ENCODE results near the gene MPV17L2. TPM values are rescaled to one million over a fixed set of nuclear protein-coding genes. Genes with fewer than 3 reads are reported as not detected.
A peak's percentile ranks its signal among the peaks of the same experiment; 100 is the strongest.

MPV17L2 gene
- total and polyA plus RNA-seq, 2 donors (not counting 3 experiments of a cell fraction or from before 2014, with no cell fraction given) = 13.8 to 27.6 TPM

DNA sequence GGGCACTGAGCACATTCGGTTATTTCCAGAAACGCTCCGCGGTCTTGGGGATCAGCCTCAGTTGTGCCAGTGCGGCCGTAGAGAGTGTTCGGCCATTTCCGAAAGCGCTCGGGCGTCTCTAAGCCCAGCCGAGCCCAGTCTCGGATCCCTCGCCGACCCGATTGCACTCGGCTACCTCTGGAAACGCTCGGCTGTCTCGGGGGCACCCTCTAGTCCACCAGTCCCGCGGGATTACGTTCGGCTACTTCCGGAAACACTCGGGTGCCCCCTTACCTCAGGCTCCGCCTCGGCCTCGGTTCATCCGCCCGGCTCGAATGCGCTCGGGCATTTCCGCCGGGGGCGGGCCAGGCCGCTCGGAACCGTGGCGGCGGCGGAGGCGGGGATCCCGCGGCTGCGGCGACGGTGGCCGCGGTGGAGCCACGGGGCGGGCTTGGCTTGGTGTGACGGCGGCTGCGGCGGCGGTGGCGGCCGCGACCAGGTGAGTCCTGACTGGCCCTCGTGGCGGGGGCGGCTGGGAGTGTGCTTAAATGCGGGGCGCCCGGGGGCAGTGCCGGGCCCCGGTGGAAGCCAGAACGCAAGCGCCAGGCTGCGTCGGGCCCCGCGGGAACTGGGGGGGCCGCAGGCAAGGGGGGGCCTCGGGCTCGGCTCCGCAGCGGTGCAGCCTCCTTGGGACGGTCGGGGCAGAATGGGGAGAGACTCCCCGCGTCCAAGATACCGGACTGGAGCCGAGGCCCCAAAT, 40.0 kb upstream of the MPV17L2 start, which contains the start of gene PIK3R2:
TSS of gene PIK3R2 (plus strand) at position 347 of the 739 bp plus-strand sequence. CDS start 2,717 bp downstream, outside the sequence.
- H3K9me3 ChIP-seq (replicated peaks; ENCODE audit: control insufficient read depth, insufficient read depth, low read length) = no peaks in the 10 kb centered on the region
- H3K9me1 ChIP-seq (replicated peaks; ENCODE audit: control insufficient read depth, extremely low read depth, insufficient read depth, low read length) = no peaks in the 10 kb centered on the region
- ChIA-PET POLR2A (no interaction called here), CTCF (interaction anchor here (0.7 to 3.0 kb wide), 10 partner anchors 11 to 215 kb away, joined by 3 to 55 read pairs (median 4); no protein-coding TSS in a partner anchor)
- FAIRE-seq = peak; percentile 99
- peak within 1 kb of the TSS; percentile 53 to 75 (median 68) for H3K4me3 ChIP-seq (replicated peaks in 1 of 3; ENCODE audit: insufficient read depth in 1 of 3, low read depth in 1 of 3, low read length in 3 of 3)
- peaks cover 23% of the 10 kb centered on the region for H3K4me1 ChIP-seq (ENCODE audit: control insufficient read depth, extremely low read depth, insufficient read depth, low read length)
- no TSS peak for BruUV-seq (replicated peaks)
- TF ChIP-seq MAX (IDR thresholded peaks at IDR 0.05; ENCODE audit: insufficient read depth, insufficient read length) (no peak), POLR2AphosphoS5 (IDR thresholded peaks at IDR 0.05; ENCODE audit: insufficient read depth, low read depth, low read length) (peak; percentile 29)
- H3K9ac ChIP-seq (replicated peaks; ENCODE audit: extremely low read depth, insufficient read depth, low read length) = peak within 1 kb of the TSS; percentile 99
- no peaks in the 10 kb centered on the region for H3K27me3 ChIP-seq (ENCODE audit: control insufficient read depth in 2 of 2, insufficient read depth in 2 of 2, low read length in 2 of 2)
- peaks cover 11% of the 10 kb centered on the region for H3K79me2 ChIP-seq (ENCODE audit: control insufficient read depth, insufficient read depth, low read length)
- H2AFZ ChIP-seq (ENCODE audit: low read depth, low read length) = peak within 1 kb of the TSS; percentile 90
- H3K27ac ChIP-seq (ENCODE audit: insufficient read depth, low read depth, low read length) = peak within 1 kb of the TSS; percentile 88
- peaks cover 0 to 4% of the 10 kb centered on the region in 2 experiments for H3K36me3 ChIP-seq (ENCODE audit: control insufficient read depth in 2 of 2, extremely low read depth in 1 of 2, insufficient read depth in 2 of 2, low read length in 2 of 2)
- intact Hi-C loops (cut with micrococcal nuclease) (loop anchor here (1.0 to 2.0 kb wide), 5 partner anchors 35 to 146 kb away; partner anchors contain the start of genes MPV17L2 and RAB3A), dilution Hi-C loops (cut with MboI; ENCODE audit: extremely low pct_ligation_motif_present, low sequenced_read_pairs) (no loop called here)
- H4K20me1 ChIP-seq (replicated peaks; ENCODE audit: control insufficient read depth, extremely low read depth, insufficient read depth, low read length) = no peaks in the 10 kb centered on the region
- H3K4me2 ChIP-seq (ENCODE audit: insufficient read depth, low read length) = peak within 1 kb of the TSS; percentile 67
- DNase-seq (ENCODE audit: low read depth, low spot score) = peak; percentile 98

DNA sequence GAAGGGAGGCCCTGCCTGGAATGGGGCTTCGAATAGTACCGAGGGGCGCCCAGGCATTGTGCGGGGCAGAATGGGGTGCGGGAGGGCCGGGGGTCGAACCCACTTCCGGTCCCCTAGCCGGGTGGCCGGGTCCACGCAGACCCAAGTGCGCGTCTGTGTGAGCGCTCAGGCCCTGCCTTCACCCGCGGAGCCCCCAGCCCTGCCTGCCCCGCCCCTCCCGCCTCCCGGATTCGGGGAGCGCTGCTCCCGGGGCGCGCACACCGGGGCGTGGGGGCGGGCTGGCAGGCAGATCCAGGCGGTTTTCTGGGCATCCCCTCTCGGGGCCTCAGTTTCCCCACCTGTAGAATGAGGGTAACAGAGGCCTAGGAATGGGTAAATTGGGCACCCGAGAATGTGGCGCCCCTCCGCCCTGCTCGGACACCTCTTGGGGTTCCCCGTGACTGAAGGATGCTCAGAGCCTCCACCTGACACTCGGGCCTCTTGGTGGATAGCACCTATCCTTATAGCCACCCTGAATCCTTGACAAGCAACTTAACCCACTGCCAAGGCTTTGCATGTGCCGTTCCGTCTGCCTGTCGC, 39.4 kb upstream of the MPV17L2 start:
- TF ChIP-seq FOS (IDR thresholded peaks at IDR 0.05; ENCODE audit: borderline replicate concordance, insufficient read depth, low read length) (no peak), MAX (IDR thresholded peaks at IDR 0.05; ENCODE audit: insufficient read depth, insufficient read length) (no peak), JUN (IDR thresholded peaks at IDR 0.05; ENCODE audit: borderline replicate concordance, insufficient read depth, insufficient read length, low read depth) (no peak), POLR2A (IDR thresholded peaks at IDR 0.05; ENCODE audit: low read depth, low read length) (no peak), MYC (IDR thresholded peaks at IDR 0.05; ENCODE audit: low read depth, low read length) (no peak), POLR2AphosphoS5 (IDR thresholded peaks at IDR 0.05; ENCODE audit: insufficient read depth, low read depth, low read length) (no peak), GATA2 (IDR thresholded peaks at IDR 0.05; ENCODE audit: insufficient read depth, insufficient read length, low read depth, low read length) (no peak), EZH2 (IDR thresholded peaks at IDR 0.05; ENCODE audit: borderline replicate concordance, low read depth, low read length, severe bottlenecking) (no peak)
- TF ChIP-seq, protein P1, sequence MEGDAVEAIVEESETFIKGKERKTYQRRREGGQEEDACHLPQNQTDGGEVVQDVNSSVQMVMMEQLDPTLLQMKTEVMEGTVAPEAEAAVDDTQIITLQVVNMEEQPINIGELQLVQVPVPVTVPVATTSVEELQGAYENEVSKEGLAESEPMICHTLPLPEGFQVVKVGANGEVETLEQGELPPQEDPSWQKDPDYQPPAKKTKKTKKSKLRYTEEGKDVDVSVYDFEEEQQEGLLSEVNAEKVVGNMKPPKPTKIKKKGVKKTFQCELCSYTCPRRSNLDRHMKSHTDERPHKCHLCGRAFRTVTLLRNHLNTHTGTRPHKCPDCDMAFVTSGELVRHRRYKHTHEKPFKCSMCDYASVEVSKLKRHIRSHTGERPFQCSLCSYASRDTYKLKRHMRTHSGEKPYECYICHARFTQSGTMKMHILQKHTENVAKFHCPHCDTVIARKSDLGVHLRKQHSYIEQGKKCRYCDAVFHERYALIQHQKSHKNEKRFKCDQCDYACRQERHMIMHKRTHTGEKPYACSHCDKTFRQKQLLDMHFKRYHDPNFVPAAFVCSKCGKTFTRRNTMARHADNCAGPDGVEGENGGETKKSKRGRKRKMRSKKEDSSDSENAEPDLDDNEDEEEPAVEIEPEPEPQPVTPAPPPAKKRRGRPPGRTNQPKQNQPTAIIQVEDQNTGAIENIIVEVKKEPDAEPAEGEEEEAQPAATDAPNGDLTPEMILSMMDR (IDR thresholded peaks at IDR 0.05; ENCODE audit: extremely low read depth in 1 of 2, insufficient read depth in 1 of 2, low read depth in 1 of 2, low read length in 2 of 2) = no peak
- POLR2A ChIA-PET = no interaction called here
- CTCF ChIA-PET = no interaction called here
- Histone ChIP-seq H3K4me3 (replicated peaks in 1 of 3; ENCODE audit: insufficient read depth in 1 of 3, low read depth in 1 of 3, low read length in 3 of 3) (peak overlapping the region; percentile 43 to 75 (median 53)), H3K27ac (ENCODE audit: insufficient read depth, low read depth, low read length) (peak overlapping the region; percentile 88), H3K9me3 (replicated peaks; ENCODE audit: control insufficient read depth, insufficient read depth, low read length) (no peaks in the 10 kb centered on the region), H3K4me2 (ENCODE audit: insufficient read depth, low read length) (peak overlapping the region; percentile 57), H2AFZ (ENCODE audit: low read depth, low read length) (peak overlapping the region; percentile 66), H3K4me1 (ENCODE audit: control insufficient read depth, extremely low read depth, insufficient read depth, low read length) (peaks cover 23% of the 10 kb centered on the region), H3K9ac (replicated peaks; ENCODE audit: extremely low read depth, insufficient read depth, low read length) (peak overlapping the region; percentile 99), H3K9me1 (replicated peaks; ENCODE audit: control insufficient read depth, extremely low read depth, insufficient read depth, low read length) (no peaks in the 10 kb centered on the region), H3K79me2 (ENCODE audit: control insufficient read depth, insufficient read depth, low read length) (peaks cover 11% of the 10 kb centered on the region), H3K36me3 (ENCODE audit: control insufficient read depth in 2 of 2, extremely low read depth in 1 of 2, insufficient read depth in 2 of 2, low read length in 2 of 2) (peaks cover 0 to 4% of the 10 kb centered on the region in 2 experiments), H3K27me3 (ENCODE audit: control insufficient read depth in 2 of 2, insufficient read depth in 2 of 2, low read length in 2 of 2) (no peaks in the 10 kb centered on the region), H4K20me1 (replicated peaks; ENCODE audit: control insufficient read depth, extremely low read depth, insufficient read depth, low read length) (no peaks in the 10 kb centered on the region)
- FAIRE-seq (no peak), DNase-seq (ENCODE audit: low read depth, low spot score) (no peak)
- dilution Hi-C loops (cut with MboI; ENCODE audit: extremely low pct_ligation_motif_present, low sequenced_read_pairs) = no loop called here
- intact Hi-C loops (cut with micrococcal nuclease) = loop anchor here (2.0 kb wide), 2 partner anchors 39 to 51 kb away; partner anchors contain the start of genes MPV17L2 and RAB3A
- no TSS peak for BruUV-seq (replicated peaks)
